Type B pancreatic cell (in vitro differentiated cells): ENCODE data around the gene HEATR9. TPM values are rescaled to one million over a fixed set of nuclear protein-coding genes. Genes with fewer than 3 reads are reported as not detected.

ENCODE experiments used
- DNase-seq: peaks from one replicate; pipeline ENCODE4 v3.0.0; 2021; ENCODE audit warnings: mixed read lengths; ENCODE audit not compliant: unreplicated experiment; ENCODE audit errors: extremely low spot score
- H3K27ac Mint-ChIP-seq: 2 replicates; pipeline ENCODE4 v1.8.0; 2021; ENCODE audit warnings: mild to moderate bottlenecking, mixed read lengths
- H3K27me3 Mint-ChIP-seq: 2 replicates; pipeline ENCODE4 v1.8.0; 2021; ENCODE audit warnings: mixed read lengths
- H3K36me3 Mint-ChIP-seq: 2 replicates; pipeline ENCODE4 v1.8.0; 2021; ENCODE audit warnings: mixed read lengths
- H3K4me1 Mint-ChIP-seq: one replicate; pipeline ENCODE4 v1.8.0; 2021; ENCODE audit warnings: mixed read lengths; ENCODE audit not compliant: unreplicated experiment
- H3K4me3 Mint-ChIP-seq: 2 replicates; pipeline ENCODE4 v1.8.0; 2021; ENCODE audit warnings: mild to moderate bottlenecking, mixed read lengths
- H3K9me3 Mint-ChIP-seq: 2 replicates; pipeline ENCODE4 v1.8.0; 2021; ENCODE audit warnings: mixed read lengths
- CTCF ChIP-seq: fragments of 200-600 bp; sonication (generic); conservative IDR thresholded peaks from 2 replicates; pipeline ENCODE4 v1.5.0; 2021; ENCODE audit warnings: antibody characterized with exemption, mild to moderate bottlenecking
- total RNA-seq: library from RNA; stranded (reverse); gene quantifications from 2 replicates; pipeline ENCODE4 v1.2.1, GENCODE V29; 2021; ENCODE audit warnings: low replicate concordance

HEATR9 gene
- total RNA-seq, 1 donor from 2014 or later: not detected

DNA sequence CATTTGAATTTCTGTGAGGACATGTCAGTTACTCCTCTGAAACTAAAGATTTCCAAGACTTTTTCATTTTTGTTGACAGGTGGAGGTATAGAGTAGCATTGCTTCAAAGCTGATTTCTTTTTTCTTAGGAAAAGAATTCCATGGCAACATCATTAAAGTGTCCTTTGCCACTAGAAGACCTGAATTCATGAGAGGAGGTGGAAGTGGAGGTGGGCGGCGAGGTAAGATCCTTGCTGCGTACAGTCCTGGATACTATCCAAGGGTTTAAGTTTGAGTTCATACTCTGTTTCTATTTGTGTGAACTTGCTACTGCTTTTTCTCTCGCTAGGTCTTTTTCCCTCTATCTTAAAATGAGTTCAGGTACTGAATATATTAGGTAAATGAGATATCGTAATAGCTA is 26.5 kb downstream of the HEATR9 start:
- H3K27ac Mint-ChIP-seq: no peak overlapping the region
- no peak for DNase-seq
- peaks cover 31% of the 10 kb centered on the region for H3K36me3 Mint-ChIP-seq
- H3K4me3 Mint-ChIP-seq: no peak overlapping the region
- TF ChIP-seq CTCF: no peak
- no peaks in the 10 kb centered on the region for H3K27me3 Mint-ChIP-seq
- no peaks in the 10 kb centered on the region for H3K4me1 Mint-ChIP-seq
- no peaks in the 10 kb centered on the region for H3K9me3 Mint-ChIP-seq

- H3K27me3 Mint-ChIP-seq: no peaks in the 10 kb centered on the region
- H3K27ac Mint-ChIP-seq: no peak overlapping the region
- no peaks in the 10 kb centered on the region for H3K4me1 Mint-ChIP-seq
- no peaks in the 10 kb centered on the region for H3K9me3 Mint-ChIP-seq
- peaks cover 32% of the 10 kb centered on the region for H3K36me3 Mint-ChIP-seq
- TF ChIP-seq CTCF: no peak
- H3K4me3 Mint-ChIP-seq: no peak overlapping the region
- no peak for DNase-seq
These were observed 27.2 kb downstream of the HEATR9 start for GRCh38 chr17:35841505-35841904.

- no peaks in the 10 kb centered on the region for H3K9me3 Mint-ChIP-seq
- H3K36me3 Mint-ChIP-seq: peaks cover 36% of the 10 kb centered on the region
- no peak overlapping the region for H3K4me3 Mint-ChIP-seq
- H3K27ac Mint-ChIP-seq: no peak overlapping the region
- no peaks in the 10 kb centered on the region for H3K27me3 Mint-ChIP-seq
- H3K4me1 Mint-ChIP-seq: no peaks in the 10 kb centered on the region
- no peak for TF ChIP-seq CTCF
- no peak for DNase-seq
These were observed 27.6 kb downstream of the HEATR9 start for GRCh38 chr17:35841101-35841500.

GRCh38 chr17:35825206-35825605 is 43.5 kb downstream of the HEATR9 start:
- no peak for DNase-seq
- Mint-ChIP-seq H3K27me3 (no peaks in the 10 kb centered on the region), H3K27ac (no peak overlapping the region), H3K9me3 (no peaks in the 10 kb centered on the region), H3K36me3 (peaks cover 49% of the 10 kb centered on the region), H3K4me1 (no peaks in the 10 kb centered on the region), H3K4me3 (no peak overlapping the region)
- no peak for TF ChIP-seq CTCF

DNA sequence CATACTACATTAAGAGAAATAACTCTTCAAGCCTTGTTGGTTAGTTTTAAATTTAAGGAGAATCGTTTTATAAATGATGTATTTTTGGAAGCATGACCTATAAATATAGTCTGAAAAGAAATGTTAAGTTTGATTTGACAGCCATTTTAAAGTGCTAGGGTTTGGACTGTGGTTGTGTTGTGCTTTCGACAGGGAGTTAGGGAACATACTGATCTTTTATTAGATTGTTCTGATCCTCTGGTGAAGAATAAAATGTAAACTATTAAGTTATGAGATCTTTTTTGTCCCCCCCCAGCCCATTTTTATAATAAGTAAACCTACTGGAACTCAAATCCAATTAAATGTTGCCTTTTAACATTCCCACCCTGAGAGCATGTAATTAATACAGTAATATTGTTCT is 47.4 kb downstream of the HEATR9 start:
- H3K27ac Mint-ChIP-seq: no peak overlapping the region
- no peaks in the 10 kb centered on the region for H3K27me3 Mint-ChIP-seq
- peaks cover 35% of the 10 kb centered on the region for H3K36me3 Mint-ChIP-seq
- no peak overlapping the region for H3K4me3 Mint-ChIP-seq
- TF ChIP-seq CTCF: no peak
- DNase-seq: no peak
- no peaks in the 10 kb centered on the region for H3K4me1 Mint-ChIP-seq
- no peaks in the 10 kb centered on the region for H3K9me3 Mint-ChIP-seq

- no peak overlapping the region for H3K27ac Mint-ChIP-seq
- TF ChIP-seq CTCF: no peak
- H3K4me3 Mint-ChIP-seq: no peak overlapping the region
- no peak for DNase-seq
- no peaks in the 10 kb centered on the region for H3K9me3 Mint-ChIP-seq
- peaks cover 12% of the 10 kb centered on the region for H3K4me1 Mint-ChIP-seq
- H3K36me3 Mint-ChIP-seq: peaks cover 29% of the 10 kb centered on the region
- no peaks in the 10 kb centered on the region for H3K27me3 Mint-ChIP-seq
These were observed 49.2 kb downstream of the HEATR9 start for GRCh38 chr17:35819455-35819854.
